Panc1 (cell line): ENCODE measurements around the gene PXDN.

Source experiments
- CTCF ChIP-seq: fragments of 450-650 bp; IDR thresholded peaks from 2 replicates; pipeline ENCODE4 v1.5.1; 2017; ENCODE audit warnings: mild to moderate bottlenecking
- POLR2AphosphoS5 ChIP-seq: IDR thresholded peaks from 2 replicates; pipeline ENCODE4 v1.6.1; 2012; ENCODE audit warnings: mild to moderate bottlenecking, low read depth, low read length, moderate library complexity
- TF ChIP-seq, protein P1 (sequence below), 2 experiments: IDR thresholded peaks; 2 replicates each; pipeline ENCODE4 v1.6.1; 2011 to 2012; ENCODE audit warnings: low read depth in 2 of 2, control low read depth in 1 of 2, low read length in 1 of 2, mild to moderate bottlenecking in 1 of 2, moderate library complexity in 1 of 2; ENCODE audit not compliant: insufficient read depth in 1 of 2

DNA sequence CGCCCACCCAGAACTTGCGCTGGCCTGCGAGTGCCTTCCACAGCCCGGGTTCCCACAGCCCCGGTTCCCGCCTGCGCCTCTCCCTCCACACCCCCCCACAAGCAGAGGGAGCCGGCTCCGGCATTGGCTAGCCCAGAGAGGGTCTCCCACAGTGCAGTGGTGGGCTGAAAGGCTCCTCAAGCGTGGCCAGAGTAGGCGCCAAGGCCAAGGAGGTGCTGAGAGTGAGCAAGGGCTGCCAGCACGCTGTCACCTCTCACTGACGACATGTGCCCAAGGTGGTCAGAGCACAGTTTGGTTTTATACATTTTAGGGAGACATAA, 15.3 kb upstream of the PXDN start:
- TF ChIP-seq POLR2AphosphoS5 (no peak), CTCF (no peak)
- TF ChIP-seq, protein P1, sequence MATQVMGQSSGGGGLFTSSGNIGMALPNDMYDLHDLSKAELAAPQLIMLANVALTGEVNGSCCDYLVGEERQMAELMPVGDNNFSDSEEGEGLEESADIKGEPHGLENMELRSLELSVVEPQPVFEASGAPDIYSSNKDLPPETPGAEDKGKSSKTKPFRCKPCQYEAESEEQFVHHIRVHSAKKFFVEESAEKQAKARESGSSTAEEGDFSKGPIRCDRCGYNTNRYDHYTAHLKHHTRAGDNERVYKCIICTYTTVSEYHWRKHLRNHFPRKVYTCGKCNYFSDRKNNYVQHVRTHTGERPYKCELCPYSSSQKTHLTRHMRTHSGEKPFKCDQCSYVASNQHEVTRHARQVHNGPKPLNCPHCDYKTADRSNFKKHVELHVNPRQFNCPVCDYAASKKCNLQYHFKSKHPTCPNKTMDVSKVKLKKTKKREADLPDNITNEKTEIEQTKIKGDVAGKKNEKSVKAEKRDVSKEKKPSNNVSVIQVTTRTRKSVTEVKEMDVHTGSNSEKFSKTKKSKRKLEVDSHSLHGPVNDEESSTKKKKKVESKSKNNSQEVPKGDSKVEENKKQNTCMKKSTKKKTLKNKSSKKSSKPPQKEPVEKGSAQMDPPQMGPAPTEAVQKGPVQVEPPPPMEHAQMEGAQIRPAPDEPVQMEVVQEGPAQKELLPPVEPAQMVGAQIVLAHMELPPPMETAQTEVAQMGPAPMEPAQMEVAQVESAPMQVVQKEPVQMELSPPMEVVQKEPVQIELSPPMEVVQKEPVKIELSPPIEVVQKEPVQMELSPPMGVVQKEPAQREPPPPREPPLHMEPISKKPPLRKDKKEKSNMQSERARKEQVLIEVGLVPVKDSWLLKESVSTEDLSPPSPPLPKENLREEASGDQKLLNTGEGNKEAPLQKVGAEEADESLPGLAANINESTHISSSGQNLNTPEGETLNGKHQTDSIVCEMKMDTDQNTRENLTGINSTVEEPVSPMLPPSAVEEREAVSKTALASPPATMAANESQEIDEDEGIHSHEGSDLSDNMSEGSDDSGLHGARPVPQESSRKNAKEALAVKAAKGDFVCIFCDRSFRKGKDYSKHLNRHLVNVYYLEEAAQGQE (IDR thresholded peaks at IDR 0.05; ENCODE audit: insufficient read depth in 1 of 2, low read depth in 2 of 2, low read length in 1 of 2): no peak
